Subcutaneous adipose tissue (tissue), 4 donors: Measurements from ENCODE around the gene NACA2. TPM values are rescaled to one million over a fixed set of nuclear protein-coding genes. Genes with fewer than 3 reads are reported as not detected.

Experiments used
- CTCF ChIP-seq: fragments of 450-650 bp; IDR thresholded peaks from one replicate; pipeline ENCODE4 v1.5.1; 2016; ENCODE audit warnings: low read depth, mild to moderate bottlenecking, control low read depth, antibody characterized with exemption, moderate library complexity
- total RNA-seq, 4 donors: library from RNA; depleted of rRNA; stranded (reverse); fragments of >200 nt; gene quantifications; one replicate each; pipeline ENCODE4 v1.1.0, GENCODE V29; 2016

NACA2 gene
- total RNA-seq, 4 donors from 2014 or later = not detected

GRCh38 chr17:61570118-61570517, 20.9 kb downstream of the NACA2 start:
- no peak for TF ChIP-seq CTCF

GRCh38 chr17:61568219-61569072, 22.6 kb downstream of the NACA2 start:
- no peak for TF ChIP-seq CTCF

- TF ChIP-seq CTCF = no peak
These were observed 23.8 kb downstream of the NACA2 start for GRCh38 chr17:61567045-61567802.

- peak; percentile 80 for TF ChIP-seq CTCF
These were observed 25.2 kb downstream of the NACA2 start for GRCh38 chr17:61565850-61566249.

- no peak for TF ChIP-seq CTCF
These were observed 25.8 kb downstream of the NACA2 start for GRCh38 chr17:61565213-61565612.

GRCh38 chr17:61562287-61562686, 28.7 kb downstream of the NACA2 start:
- TF ChIP-seq CTCF = peak; percentile 55

- no peak for TF ChIP-seq CTCF
These were observed 29.7 kb downstream of the NACA2 start for GRCh38 chr17:61561354-61561753.
